Measurements from ENCODE around the gene TSPAN11. TPM values are rescaled to one million over a fixed set of nuclear protein-coding genes. Genes with fewer than 3 reads are reported as not detected.

Gene TSPAN11
- total and polyA plus RNA-seq, 2 of the 4 experiments (the other 2 are of a cell fraction): 0.18 to 0.26 TPM

- no peak overlapping the region for H3K4me3 ChIP-seq (ENCODE audit: insufficient read depth, low read depth, low read length)
- no peak overlapping the region for H3K4me2 ChIP-seq (ENCODE audit: low read depth, low read length)
- H4K91ac ChIP-seq (ENCODE audit: insufficient read depth, low read depth, low read length): no peak overlapping the region
- no peak overlapping the region for H2BK20ac ChIP-seq (ENCODE audit: low read depth, low read length)
- in situ Hi-C loops (cut with MboI; ENCODE audit: low sequenced_read_pairs): no loop called here
- no peak for DNase-seq
- H3K27me3 ChIP-seq (ENCODE audit: control insufficient read depth, insufficient read depth, low read length): peaks cover 39% of the 10 kb centered on the region
- no peak for ATAC-seq (ENCODE audit: low read depth)
- H4K8ac ChIP-seq (ENCODE audit: low read depth in 2 of 2, low read length in 2 of 2): no peak overlapping the region
- H2AK5ac ChIP-seq (ENCODE audit: low read depth, low read length): no peak overlapping the region
- H2AFZ ChIP-seq (replicated peaks; ENCODE audit: low read length, poor library complexity): no peak overlapping the region
- WGBS, 2 experiments (ENCODE audit: extremely low coverage in 2 of 2, insufficient read length in 1 of 2): 63% methylated on average over 4 of the region's 6 CpGs; no CpG with 5 or more reads in 1 of the 2 experiments
- no peak overlapping the region for H2BK15ac ChIP-seq (ENCODE audit: low read depth, low read length)
- no peaks in the 10 kb centered on the region for H4K20me1 ChIP-seq (ENCODE audit: insufficient read depth, low read length)
- H3K27ac ChIP-seq (ENCODE audit: insufficient read depth, low read length): no peak overlapping the region
- no peaks in the 10 kb centered on the region for H3K79me1 ChIP-seq (ENCODE audit: low read depth in 1 of 2, low read length in 2 of 2)
- no peaks in the 10 kb centered on the region for H3K9me1 ChIP-seq (ENCODE audit: insufficient read depth, low read length)
- intact Hi-C loops (cut with micrococcal nuclease): no loop called here
- TF ChIP-seq CTCF (conservative IDR thresholded peaks at IDR 0.05; ENCODE audit: low read depth, low read length): no peak
- TF ChIP-seq USF2 (IDR thresholded peaks at IDR 0.05; ENCODE audit: low read depth, low read length): no peak
- TF ChIP-seq, protein P1, sequence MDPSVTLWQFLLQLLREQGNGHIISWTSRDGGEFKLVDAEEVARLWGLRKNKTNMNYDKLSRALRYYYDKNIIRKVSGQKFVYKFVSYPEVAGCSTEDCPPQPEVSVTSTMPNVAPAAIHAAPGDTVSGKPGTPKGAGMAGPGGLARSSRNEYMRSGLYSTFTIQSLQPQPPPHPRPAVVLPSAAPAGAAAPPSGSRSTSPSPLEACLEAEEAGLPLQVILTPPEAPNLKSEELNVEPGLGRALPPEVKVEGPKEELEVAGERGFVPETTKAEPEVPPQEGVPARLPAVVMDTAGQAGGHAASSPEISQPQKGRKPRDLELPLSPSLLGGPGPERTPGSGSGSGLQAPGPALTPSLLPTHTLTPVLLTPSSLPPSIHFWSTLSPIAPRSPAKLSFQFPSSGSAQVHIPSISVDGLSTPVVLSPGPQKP (IDR thresholded peaks at IDR 0.05; ENCODE audit: borderline replicate concordance, low read depth, low read length): no peak
- TF ChIP-seq MXI1 (IDR thresholded peaks at IDR 0.05; ENCODE audit: borderline replicate concordance, low read depth, low read length): no peak
- TF ChIP-seq RCOR1 (IDR thresholded peaks at IDR 0.05; ENCODE audit: insufficient replicate concordance, low read length): no peak
- TF ChIP-seq NFE2L2 (IDR thresholded peaks at IDR 0.05; ENCODE audit: low read depth, low read length): no peak
- TF ChIP-seq MAFK (IDR thresholded peaks at IDR 0.05; ENCODE audit: low read depth, low read length): no peak
- no peak for TF ChIP-seq CHD1 (IDR thresholded peaks at IDR 0.05; ENCODE audit: low read depth, low read length)
- TF ChIP-seq RAD21 (IDR thresholded peaks at IDR 0.05; ENCODE audit: low read length): no peak
- TF ChIP-seq RFX5 (IDR thresholded peaks at IDR 0.05; ENCODE audit: low read depth, low read length): no peak
- TF ChIP-seq SMC3 (IDR thresholded peaks at IDR 0.05; ENCODE audit: low read depth, low read length): no peak
- no peak for TF ChIP-seq BHLHE40 (IDR thresholded peaks at IDR 0.05; ENCODE audit: low read depth, low read length)
- TF ChIP-seq POLR2A (IDR thresholded peaks at IDR 0.05; ENCODE audit: low read depth, low read length): no peak
- no peak for TF ChIP-seq FOS (IDR thresholded peaks at IDR 0.05; ENCODE audit: low read depth, low read length)
- no peak for TF ChIP-seq CEBPB (IDR thresholded peaks at IDR 0.05; ENCODE audit: low read depth, low read length)
- TF ChIP-seq MAZ (IDR thresholded peaks at IDR 0.05; ENCODE audit: borderline replicate concordance, low read depth, low read length): no peak
- no peak overlapping the region for H2BK5ac ChIP-seq (ENCODE audit: low read depth, low read length, poor library complexity, severe bottlenecking)
- H3K9me3 ChIP-seq (ENCODE audit: control insufficient read depth, insufficient read depth, low read length): no peaks in the 10 kb centered on the region
- no peak overlapping the region for H3K56ac ChIP-seq (ENCODE audit: extremely low read depth, insufficient read depth, low read length)
- H3K9ac ChIP-seq (ENCODE audit: low read depth, low read length): no peak overlapping the region
- ChIA-PET POLR2A (ENCODE audit: unreplicated experiment) (no interaction called here), CTCF (interaction anchor here (1.3 kb wide), 1 partner anchor 20 kb away, joined by 4 read pairs; no protein-coding TSS in a partner anchor)
- no TSS peak for BruUV-seq (replicated peaks)
- no peak overlapping the region for H3K4ac ChIP-seq (ENCODE audit: low read depth, low read length)
- H4K5ac ChIP-seq (ENCODE audit: low read depth, low read length): no peak overlapping the region
- no peak overlapping the region for H2BK120ac ChIP-seq (ENCODE audit: low read depth, low read length)
- H3K18ac ChIP-seq (ENCODE audit: low read depth, low read length): no peak overlapping the region
- H3K36me3 ChIP-seq (ENCODE audit: control insufficient read depth, insufficient read depth, low read length): no peaks in the 10 kb centered on the region
- no peak overlapping the region for H3K14ac ChIP-seq (replicated peaks; ENCODE audit: low read depth, low read length)
- H3K4me1 ChIP-seq (ENCODE audit: control insufficient read depth, insufficient read depth, low read length): no peaks in the 10 kb centered on the region
- dilution Hi-C loops (cut with HindIII; ENCODE audit: low sequenced_read_pairs, unreplicated experiment): no loop called here
- H2AK9ac ChIP-seq (replicated peaks; ENCODE audit: low read depth, low read length, poor library complexity): no peak overlapping the region
- no peak overlapping the region for H3K23ac ChIP-seq (ENCODE audit: low read depth, low read length)
These were observed 45.5 kb downstream of the TSPAN11 start for GRCh38 chr12:30972035-30972434.

Data from IMR-90 (cell line).